ENCODE measurements around the gene TLX2.

The TLX2 gene

DNA sequence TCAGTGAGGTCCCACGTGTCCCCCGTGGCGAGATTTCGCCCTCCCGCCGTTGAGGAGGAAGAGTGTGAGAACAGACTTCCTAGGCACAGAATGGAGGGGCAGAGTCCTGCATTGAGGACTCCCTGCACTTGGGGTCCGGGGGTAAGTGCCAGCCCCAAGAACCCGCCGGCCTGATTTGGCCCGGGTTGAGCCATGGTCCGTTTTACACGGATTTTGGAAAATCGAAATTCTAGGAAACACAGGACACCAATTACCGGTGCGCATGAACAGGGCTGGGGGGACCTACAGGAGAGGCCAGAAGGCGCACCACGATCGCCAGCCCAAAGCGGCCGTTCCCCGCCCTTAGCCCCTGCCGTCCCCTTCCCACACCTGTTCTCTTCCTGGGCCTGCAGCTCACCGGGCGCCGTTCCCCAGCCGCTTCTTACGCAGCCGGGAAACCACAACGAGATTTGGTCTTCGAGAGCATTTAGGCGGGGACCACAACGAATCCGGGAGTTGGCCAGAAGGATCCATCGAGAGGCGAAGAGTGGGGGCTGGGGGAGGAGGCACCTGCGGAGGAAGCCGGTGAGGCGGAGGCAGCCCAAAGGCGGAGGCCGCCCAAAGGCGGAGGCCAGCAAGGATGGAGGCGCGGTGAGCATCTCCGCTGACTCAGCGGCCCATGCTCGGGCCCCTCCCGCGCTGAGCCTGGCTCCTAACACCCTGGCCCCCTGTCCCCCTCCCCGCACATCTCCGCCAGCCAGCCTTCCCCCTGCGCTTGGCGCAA lies 464 bp upstream of the TLX2 start:
- DNase-seq: no peak

- no peak for DNase-seq
These were observed 1.2 kb downstream of the TLX2 start for GRCh38 chr2:74515271-74515980.

DNA sequence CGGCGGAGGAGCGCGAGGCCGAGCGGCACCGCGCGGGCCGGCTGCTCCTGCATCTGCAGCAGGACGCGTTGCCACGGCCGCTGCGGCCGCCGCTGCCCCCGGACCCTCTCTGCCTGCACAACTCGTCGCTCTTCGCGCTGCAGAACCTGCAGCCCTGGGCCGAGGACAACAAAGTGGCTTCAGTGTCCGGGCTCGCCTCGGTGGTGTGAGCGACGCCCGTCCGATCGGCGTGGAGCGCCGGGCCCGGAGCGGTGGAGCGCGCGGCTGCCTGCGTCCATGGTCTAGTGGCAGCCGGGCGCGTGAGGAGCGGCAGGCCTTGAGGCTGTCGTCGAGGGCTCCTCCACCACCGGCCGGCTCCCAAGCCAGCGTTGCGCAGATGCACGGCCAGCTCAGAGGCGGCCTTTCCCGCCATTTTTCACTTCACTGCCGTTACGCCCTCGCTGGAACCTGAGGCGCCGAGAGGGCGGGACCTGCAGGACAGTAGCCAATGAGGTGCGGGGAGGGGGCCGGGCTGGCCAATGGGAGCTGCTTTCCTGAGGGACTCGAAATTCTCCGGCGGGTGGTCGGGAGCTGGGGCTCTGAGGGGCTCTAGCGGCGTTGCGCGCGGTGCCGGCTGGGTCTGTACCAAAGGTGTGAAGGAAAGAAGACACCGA lies 1.9 kb downstream of the TLX2 start:
- DNase-seq: no peak

DNA sequence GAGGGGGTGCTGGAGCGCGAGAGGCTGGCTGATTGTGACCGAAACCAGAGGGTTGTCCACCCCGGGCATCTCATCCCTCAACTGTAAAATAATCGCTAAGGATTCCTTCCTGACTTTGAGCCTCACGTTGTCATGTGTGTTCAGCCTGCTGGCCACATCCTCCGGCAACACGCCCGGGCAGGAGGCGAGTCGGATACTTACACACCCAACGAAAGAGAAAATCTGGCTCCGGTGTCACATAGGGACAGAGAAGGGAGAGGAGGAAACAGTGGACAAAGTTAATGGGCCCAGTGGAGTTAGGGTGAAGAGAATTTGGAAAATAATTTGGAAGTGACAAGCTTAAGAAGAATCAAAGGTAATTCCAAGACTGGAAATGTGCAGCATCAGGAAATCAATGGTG lies 2.4 kb downstream of the TLX2 start:
- DNase-seq: no peak

DNA sequence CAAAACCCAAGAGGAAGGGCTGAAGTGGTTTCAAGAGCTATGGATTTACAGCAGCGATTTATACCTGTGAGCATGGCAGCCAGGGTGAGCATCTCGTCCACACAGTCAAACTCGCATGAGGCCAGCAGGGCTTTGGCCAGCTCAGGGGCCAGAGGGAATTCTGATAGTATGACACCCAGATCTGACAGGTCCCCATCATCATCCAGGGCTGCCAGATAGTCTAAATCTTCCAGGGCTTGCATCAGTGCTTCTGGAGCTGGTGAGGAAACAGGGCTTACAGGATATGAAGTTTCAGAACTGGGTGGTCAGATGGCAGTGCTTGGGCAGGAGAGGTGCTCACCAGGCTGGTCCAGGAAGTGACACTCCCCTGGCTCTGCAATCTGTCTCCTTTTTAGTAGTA lies 8.3 kb downstream of the TLX2 start:
- DNase-seq: no peak

- no peak for DNase-seq
These were observed 9.8 kb downstream of the TLX2 start for GRCh38 chr2:74524005-74524404.

DNA sequence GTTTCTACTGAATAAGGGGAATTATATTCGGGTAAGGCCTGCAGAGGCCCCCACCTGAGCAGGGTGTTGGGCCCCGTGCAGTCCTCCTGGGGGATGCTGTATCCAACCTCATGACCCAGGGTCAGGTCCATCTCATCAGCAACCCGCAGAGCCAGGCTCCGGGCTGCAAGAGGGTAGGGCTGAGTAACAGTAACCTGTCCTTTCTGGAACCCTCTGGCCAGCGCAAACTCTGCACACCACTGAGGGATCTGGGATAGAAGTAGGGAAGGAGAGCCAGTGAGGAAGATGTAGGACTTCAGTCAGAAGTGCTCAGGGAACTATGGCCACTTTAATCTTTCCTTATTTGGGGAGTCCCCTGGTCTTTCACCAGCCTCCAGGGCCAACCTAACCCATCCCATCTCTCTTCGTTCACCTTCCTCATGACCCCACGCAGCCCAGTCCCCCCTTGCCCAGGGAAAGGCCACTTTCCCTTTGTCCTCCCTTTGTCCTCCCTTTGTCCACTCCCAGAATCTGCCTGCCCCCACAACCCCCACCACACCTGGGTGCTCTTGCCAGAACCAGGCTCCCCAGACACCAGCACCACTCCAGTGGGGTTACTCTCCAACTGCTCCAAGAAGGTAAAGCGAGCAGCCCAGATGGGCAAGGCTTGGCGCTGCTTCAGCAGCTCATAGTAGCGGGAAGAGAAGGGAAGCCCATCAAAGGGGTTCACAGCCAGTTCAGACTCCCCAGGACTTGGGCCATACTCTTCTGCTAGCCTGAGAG lies 10.9 kb downstream of the TLX2 start:
- no peak for DNase-seq

DNA sequence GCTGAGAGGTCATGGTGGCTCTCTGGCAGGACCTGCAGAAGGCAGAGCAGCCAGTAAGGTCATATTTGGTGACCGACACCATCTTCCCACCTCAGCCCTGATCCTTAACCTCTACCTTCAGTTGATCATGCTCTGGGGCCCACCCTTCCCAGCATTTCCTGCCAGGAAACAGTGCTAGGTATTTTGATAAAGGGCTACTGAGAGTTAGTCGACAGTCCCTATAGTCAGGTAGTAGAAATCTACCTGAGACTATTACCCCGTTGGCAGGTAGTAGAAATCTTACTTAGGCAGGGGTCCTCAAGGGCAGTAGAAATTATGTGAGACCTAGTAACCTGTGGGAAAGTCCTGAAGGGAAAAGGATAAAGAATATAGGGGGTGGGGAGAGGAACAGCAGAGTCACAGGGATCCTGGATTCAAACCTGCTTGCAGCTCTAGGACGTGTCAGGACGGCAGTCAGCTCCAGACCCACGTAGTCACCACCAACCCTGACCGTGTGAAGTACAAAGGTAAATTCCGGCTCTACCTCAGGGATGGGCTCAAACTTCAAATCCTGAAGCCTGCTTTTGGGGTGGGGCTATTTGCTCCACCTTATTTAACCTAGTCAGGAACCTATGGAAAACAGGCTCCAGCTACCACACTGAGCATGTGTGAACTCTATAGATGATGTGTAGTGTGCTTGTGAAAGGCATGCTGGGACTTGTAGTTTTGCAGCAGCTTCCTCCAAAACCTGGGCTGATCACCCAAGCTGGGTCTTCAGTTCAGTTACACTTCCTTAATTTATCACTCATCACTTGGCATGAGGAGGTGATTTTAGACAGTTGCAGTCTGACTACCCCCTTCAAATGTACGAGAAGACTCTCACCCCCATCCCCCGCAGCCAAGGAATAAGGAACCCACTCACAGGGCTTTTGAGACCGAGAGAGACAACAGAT lies 11.7 kb downstream of the TLX2 start, which contains the start of gene DQX1:
Gene DQX1 (minus strand): TSS at position 515 of the 932 bp plus-strand sequence. CDS start 502 bp downstream, at position 13.
- DNase-seq: peak; percentile 78

- DNase-seq: no peak
These were observed 12.5 kb downstream of the TLX2 start for GRCh38 chr2:74526649-74527230.

DNA sequence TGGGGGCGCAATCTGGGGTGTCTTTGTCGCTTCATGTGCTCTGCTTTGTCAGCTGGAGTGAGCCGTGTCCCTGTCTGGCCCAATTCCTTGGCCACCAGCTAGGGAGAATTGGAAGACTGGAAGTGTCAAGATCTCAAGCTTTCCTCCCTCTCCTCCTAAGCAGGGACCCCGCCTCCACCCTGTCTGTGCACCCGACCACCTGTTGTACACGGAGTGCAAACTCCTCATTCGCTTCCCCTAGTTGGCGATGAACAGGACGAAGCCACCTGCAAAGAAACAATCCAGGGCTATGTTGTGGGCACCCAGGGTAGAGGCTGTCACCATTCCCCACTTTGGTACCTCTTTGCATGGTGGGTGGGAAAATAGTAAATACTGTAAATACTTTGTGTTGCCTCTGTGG lies 13.5 kb downstream of the TLX2 start:
- DNase-seq: no peak

DNA sequence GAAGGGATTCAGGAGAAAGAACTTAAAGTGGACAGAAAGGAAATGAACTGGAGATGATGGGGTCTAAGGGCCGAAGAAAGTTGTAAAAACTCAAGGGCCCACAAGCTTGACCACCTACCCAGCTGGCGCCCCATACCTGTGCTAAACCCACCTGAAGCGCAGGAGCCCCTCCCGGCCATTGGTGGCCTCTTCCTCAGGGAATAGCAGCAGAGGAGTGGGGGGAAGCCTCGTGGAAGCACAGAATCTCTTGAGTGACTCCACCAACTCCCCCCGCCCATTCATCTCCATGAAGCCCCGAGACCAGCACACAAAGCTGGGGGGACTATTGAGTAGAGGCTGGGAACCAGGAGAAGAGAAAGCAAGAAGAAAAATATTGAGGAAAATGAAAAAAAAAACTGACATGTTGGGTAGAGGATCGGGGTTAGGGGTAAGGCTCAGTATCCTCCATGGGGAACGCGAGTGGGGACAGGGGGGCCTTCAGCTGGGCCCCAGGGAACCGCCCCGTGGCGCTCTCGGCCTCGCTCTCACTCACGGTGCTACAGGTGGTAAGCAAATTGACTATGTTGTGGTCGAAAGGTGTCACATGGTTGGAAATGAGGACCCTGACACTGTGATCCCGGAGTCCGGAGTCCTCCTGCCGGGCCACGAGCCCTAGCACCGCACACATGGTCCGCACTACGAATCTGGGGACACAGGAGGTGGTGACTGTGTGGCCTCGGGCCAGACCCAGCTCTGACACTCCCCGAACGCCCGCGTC lies 14.5 kb downstream of the TLX2 start:
- no peak for DNase-seq

DNA sequence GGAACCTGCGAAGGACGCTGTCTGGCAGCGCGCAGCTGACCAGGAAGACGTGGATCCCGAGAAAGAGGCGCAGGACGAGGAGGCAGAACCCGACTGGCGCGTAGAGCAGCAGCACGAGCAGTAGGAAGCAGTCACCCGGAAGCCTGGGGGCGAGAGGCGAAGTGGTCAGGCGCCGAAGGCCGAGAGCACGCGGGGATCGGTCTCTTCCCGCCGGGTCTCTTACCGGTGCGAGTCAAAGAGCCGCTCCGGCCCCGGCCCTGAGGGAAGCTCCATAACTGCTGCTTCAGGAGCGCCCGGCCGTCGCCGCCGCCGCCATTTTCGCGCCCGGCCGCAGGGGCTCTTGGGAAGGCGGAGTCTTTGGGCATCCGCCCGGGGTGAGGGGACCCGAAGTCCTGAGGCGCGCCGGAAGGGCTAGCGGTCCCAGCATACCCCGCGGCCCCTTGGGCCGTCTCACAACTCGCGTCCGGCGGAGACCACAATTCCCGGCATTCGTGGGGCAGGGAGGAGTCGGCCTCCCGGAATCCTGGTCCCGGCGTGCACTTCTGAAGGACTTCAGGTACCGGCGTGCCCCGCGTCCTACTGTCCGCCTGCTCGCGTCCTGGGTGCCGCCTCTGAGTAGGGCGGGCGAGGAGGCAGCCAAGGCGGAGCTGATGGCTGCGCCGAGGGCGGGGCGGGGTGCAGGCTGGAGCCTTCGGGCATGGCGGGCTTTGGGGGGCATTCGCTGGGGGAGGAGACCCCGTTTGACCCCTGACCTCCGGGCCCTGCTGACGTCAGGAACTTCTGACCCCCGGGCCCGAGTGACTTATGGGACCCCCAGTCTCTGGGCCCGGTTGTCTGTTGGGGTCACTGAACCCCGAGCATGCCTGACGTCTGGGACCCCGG lies 15.3 kb downstream of the TLX2 start, which contains the start of the genes AUP1 and HTRA2:
Gene AUP1 (minus strand): TSS at position 350 of the 882 bp plus-strand sequence. CDS start 77 bp downstream, at position 273.
Gene HTRA2 (plus strand): TSS at position 577 of the 882 bp plus-strand sequence. CDS start 74 bp downstream, at position 651.
- peak; percentile 90 for DNase-seq

DNA sequence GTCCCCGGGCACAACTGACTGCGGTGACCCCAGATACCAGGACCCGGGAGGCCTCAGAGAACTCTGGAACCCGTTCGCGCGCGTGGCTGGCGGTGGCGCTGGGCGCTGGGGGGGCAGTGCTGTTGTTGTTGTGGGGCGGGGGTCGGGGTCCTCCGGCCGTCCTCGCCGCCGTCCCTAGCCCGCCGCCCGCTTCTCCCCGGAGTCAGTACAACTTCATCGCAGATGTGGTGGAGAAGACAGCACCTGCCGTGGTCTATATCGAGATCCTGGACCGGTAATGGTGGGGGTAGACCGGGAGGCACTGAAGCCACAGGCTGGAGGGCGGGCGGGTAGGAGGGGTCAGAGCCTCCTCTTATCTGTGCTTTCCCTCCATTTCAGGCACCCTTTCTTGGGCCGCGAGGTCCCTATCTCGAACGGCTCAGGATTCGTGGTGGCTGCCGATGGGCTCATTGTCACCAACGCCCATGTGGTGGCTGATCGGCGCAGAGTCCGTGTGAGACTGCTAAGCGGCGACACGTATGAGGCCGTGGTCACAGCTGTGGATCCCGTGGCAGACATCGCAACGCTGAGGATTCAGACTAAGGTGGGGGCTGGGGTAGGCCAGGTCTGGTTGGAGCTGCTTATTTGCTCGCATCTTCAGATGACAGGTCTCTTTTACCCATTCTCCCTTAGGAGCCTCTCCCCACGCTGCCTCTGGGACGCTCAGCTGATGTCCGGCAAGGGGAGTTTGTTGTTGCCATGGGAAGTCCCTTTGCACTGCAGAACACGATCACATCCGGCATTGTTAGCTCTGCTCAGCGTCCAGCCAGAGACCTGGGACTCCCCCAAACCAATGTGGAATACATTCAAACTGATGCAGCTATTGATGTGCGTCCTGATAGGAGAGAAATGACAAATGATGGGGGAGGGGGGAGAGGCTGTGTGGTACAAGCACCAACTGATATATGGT lies 16.3 kb downstream of the TLX2 start:
- DNase-seq: no peak

DNA sequence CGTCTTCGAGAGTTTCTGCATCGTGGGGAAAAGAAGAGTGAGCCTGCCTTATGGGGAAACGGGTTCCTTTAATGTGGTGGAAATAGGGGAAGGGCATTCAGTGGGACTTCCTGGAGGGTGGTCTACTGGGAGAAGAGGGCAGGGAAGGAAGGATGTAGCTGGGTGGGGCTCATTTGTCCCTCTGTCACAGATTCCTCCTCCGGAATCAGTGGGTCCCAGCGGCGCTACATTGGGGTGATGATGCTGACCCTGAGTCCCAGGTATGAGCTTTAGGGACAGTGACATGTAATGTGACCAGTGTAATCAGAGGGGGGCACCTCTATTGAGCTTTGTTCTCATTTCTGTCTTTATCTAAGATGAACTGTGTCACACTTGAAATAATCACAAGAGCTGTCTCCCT lies 17.4 kb downstream of the TLX2 start:
- DNase-seq: no peak

DNA sequence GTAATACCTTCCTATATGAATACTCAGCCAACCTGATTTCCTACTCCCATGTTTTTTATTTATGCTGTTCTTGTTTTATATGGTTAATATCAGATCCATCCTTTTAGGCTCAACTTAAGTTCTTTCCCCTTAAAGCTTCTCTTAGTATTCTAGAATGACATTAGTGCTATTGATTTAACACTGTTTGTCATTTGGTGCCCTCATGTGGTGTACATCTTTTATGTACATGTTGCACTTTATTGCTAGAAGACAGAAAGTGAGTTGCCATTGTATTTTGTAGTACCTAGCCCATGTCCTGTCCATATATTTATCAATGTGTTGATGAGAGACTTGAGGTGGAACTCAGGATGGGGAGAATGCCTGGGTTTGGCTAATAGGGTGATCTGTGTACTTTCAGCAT lies 18.0 kb downstream of the TLX2 start:
- no peak for DNase-seq

DNA sequence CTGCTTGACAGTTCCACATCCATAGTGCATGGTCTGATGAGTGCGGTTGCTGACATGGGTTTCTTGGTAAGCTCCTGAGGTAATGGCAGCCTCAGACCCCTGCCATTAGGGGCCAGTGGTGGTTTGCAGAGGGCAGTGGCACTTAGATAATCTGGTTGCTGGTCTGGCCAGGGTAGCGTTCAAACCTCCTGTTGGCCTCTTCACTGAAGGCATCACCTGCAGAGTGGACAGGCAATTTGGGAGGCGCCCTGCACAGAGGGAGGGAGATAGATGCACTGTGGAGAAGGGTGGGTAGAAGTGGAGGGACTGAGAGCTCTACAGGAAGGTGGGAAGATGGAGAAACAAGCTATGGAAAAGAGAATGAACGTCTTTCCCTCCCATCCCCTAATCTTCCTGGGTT lies 19.2 kb downstream of the TLX2 start:
- no peak for DNase-seq

DNA sequence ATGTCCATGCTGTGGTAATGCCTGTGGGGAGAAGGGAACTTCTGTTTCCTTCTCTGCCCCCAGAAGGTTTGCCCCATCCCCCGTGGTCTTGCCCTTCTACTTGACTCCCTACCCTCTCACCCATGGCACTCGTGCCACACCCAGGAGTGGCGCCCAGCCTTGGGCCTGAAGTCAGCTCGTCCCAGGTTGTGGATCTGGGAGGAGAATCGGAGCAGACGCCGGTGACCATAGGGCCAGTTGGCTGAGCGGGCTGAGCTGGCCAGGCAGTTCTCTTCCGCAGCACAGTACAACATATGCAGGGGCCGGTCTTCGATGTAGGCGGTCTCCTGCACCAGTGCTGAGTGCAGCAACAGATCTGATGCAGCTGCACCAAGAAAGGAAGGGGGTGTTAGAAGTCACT lies 20.2 kb downstream of the TLX2 start:
- no peak for DNase-seq

- no peak for DNase-seq
These were observed 21.3 kb downstream of the TLX2 start for GRCh38 chr2:74535440-74535965.
